ENCODE results near the gene TRMT2A. TPM values are rescaled to one million over a fixed set of nuclear protein-coding genes. Genes with fewer than 3 reads are reported as not detected.

The TRMT2A gene
- total RNA-seq, 1 donor from 2014 or later, result 70.4 TPM

DNA sequence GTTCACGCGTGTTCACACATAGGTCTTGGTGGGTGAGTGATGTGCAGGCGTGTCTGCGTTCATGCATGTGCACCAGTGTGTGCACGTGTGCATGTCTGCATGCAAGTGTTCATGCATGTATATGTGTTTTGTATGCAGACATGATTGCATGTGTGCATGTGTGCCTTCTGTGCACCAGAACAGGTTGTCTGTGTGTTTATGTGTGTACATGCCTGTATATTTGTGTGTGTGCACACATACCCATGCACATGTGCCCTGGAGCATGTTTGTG, 19.5 kb upstream of the TRMT2A start:
- no peak overlapping the region for H3K27ac ChIP-seq
- TF ChIP-seq, protein P1, sequence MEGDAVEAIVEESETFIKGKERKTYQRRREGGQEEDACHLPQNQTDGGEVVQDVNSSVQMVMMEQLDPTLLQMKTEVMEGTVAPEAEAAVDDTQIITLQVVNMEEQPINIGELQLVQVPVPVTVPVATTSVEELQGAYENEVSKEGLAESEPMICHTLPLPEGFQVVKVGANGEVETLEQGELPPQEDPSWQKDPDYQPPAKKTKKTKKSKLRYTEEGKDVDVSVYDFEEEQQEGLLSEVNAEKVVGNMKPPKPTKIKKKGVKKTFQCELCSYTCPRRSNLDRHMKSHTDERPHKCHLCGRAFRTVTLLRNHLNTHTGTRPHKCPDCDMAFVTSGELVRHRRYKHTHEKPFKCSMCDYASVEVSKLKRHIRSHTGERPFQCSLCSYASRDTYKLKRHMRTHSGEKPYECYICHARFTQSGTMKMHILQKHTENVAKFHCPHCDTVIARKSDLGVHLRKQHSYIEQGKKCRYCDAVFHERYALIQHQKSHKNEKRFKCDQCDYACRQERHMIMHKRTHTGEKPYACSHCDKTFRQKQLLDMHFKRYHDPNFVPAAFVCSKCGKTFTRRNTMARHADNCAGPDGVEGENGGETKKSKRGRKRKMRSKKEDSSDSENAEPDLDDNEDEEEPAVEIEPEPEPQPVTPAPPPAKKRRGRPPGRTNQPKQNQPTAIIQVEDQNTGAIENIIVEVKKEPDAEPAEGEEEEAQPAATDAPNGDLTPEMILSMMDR (IDR thresholded peaks at IDR 0.05), result no peak
- H3K36me3 ChIP-seq, result peaks cover 16% of the 10 kb centered on the region
- no peak for ATAC-seq
- no peak overlapping the region for H3K4me3 ChIP-seq
- H3K9me3 ChIP-seq, result no peaks in the 10 kb centered on the region
- DNase-seq, result no peak
- intact Hi-C loops (cut with DNase I), result no loop called here
- no peaks in the 10 kb centered on the region for H3K27me3 ChIP-seq (ENCODE audit: low read depth)
- peaks cover 59% of the 10 kb centered on the region for H3K4me1 ChIP-seq

DNA sequence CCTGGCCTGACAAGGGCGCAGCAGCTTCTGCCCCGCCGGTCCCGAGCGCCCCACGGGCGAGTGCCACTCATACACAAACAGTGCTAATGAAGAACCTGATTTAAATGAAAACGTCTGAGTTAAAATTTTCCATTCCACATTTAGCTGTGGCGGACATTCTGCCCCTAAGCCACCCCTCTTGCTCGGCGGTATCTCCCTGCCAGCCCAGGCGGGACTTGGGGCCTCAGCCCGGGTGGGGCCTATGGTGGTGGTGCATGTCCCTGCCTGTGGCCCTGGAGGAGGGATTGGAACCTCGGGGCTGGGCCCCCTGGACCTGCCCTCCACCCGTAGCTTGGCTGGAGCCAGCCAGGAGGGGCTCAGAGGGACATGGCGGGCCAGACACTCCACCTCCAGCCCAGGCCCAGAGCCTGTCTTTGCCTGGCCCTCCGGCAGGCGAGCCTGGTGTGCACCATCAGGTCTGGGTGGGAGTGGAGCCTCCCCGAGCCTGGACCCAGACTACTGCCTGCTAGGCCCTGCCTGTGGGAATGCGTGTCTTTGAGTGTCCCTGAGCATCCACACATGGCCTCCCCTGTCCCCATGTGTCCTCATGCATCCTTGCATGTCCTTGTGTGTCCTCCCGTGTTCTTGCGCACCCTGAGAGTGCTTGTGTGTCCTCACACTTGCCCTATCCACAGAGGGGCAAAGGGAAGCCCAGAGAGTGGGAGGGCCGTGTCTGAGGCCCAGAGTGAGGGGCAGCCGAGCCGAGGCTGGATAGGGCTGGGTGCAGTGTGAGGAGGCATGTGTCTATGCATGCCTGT, 19.0 kb upstream of the TRMT2A start:
- intact Hi-C loops (cut with DNase I), result no loop called here
- Histone ChIP-seq H3K4me3 (no peak overlapping the region), H3K27ac (no peak overlapping the region), H3K36me3 (peaks cover 15% of the 10 kb centered on the region), H3K27me3 (ENCODE audit: low read depth) (no peaks in the 10 kb centered on the region), H3K9me3 (no peaks in the 10 kb centered on the region), H3K4me1 (peaks cover 59% of the 10 kb centered on the region)
- DNase-seq (no peak), ATAC-seq (no peak)
- TF ChIP-seq, protein P1 (IDR thresholded peaks at IDR 0.05), result no peak

- Histone ChIP-seq H3K27ac (no peak overlapping the region), H3K9me3 (no peaks in the 10 kb centered on the region), H3K36me3 (peaks cover 9% of the 10 kb centered on the region), H3K27me3 (ENCODE audit: low read depth) (no peaks in the 10 kb centered on the region), H3K4me3 (no peak overlapping the region), H3K4me1 (peaks cover 65% of the 10 kb centered on the region)
- no peak for DNase-seq
- no peak for ATAC-seq
- TF ChIP-seq, protein P1 (IDR thresholded peaks at IDR 0.05), result no peak
- intact Hi-C loops (cut with DNase I), result no loop called here
These were observed 18.2 kb upstream of the TRMT2A start for GRCh38 chr22:20135265-20135664.

DNA sequence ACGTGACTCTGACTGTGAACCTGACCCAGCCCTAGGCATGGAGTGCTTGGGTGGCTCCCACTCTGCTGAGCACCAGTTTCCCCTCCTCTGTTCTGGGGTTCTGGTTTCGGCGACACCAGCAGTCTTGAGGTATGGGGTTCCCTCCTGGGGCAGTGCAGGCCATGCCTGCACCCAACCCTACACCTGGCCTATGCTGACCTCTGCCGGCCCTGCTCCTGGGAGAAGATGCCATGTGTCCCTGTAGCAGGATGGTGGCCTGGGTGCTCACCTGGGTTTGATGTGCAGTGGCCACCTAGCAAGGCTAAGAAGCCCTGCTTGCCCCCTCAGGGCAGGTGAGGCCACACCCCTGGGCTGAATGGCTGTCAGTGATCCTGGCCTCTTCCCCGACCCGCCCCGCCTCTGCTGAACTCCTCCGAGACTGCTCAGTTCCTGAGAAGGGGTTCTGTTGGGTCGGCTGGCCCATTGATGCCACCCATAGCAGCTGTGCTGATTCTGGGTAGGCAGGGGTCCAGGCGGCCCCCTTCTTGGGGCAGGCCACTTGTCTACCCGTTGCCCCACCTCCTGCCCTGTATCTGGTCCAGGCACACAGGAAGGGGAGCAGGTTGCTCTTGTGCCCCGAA, 17.0 kb upstream of the TRMT2A start:
- H3K4me3 ChIP-seq, result no peak overlapping the region
- intact Hi-C loops (cut with DNase I), result no loop called here
- no peaks in the 10 kb centered on the region for H3K9me3 ChIP-seq
- no peaks in the 10 kb centered on the region for H3K27me3 ChIP-seq (ENCODE audit: low read depth)
- TF ChIP-seq, protein P1 (IDR thresholded peaks at IDR 0.05), result no peak
- peaks cover 65% of the 10 kb centered on the region for H3K4me1 ChIP-seq
- no peak overlapping the region for H3K27ac ChIP-seq
- ATAC-seq, result no peak
- DNase-seq, result no peak
- no peaks in the 10 kb centered on the region for H3K36me3 ChIP-seq

DNA sequence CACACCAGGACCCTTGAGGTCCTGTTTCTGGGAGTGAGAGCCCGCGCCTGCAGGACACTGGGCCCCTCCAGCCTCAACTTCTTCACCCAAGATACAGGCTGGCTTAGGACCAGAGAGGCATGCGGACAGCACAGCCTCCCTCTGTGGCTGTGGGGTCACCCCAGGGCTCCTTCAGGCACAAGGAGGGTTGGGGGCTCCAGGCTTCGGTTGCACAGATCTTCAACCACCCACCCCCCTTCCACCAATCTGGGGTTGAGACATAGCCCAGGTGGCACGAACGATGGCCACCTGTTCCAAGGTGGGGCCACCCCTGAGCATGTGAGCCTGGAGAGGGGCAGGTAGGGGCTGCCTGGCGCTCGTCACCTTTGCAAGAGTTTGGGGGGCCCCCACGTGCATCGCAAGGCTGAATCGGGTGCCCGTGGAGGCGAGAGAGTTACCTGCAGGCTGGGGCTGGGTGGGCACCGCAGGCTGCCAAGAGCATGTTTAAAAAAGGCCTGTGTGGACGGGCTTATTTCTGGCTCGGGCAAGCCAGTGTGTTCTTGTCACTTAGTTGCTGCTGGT, 15.7 kb upstream of the TRMT2A start:
- H3K4me1 ChIP-seq, result peaks cover 59% of the 10 kb centered on the region
- no peaks in the 10 kb centered on the region for H3K27me3 ChIP-seq (ENCODE audit: low read depth)
- intact Hi-C loops (cut with DNase I), result no loop called here
- no peak for ATAC-seq
- peak overlapping the region; percentile 93 for H3K4me3 ChIP-seq
- H3K36me3 ChIP-seq, result no peaks in the 10 kb centered on the region
- no peaks in the 10 kb centered on the region for H3K9me3 ChIP-seq
- H3K27ac ChIP-seq, result peak overlapping the region; percentile 82
- no peak for DNase-seq
- TF ChIP-seq, protein P1 (IDR thresholded peaks at IDR 0.05), result no peak
